Inflammatory macrophage treated with lipopolysaccharide for 1 hour (primary cell): ENCODE results near the gene FOXN3.

Experiments used
- DNase-seq, 2 donors: peaks; one replicate each; pipeline ENCODE4 v3.0.0-alpha.2; 2020 to 2022

FOXN3 gene

GRCh38 chr14:89357655-89358297 is 59.3 kb downstream of the FOXN3 start:
- peak; percentile 67 to 81 for DNase-seq

GRCh38 chr14:89356927-89357326 is 60.1 kb downstream of the FOXN3 start:
- no peak for DNase-seq

- DNase-seq = no peak
These were observed 60.5 kb downstream of the FOXN3 start for GRCh38 chr14:89356496-89356895.

- no peak for DNase-seq
These were observed 63.3 kb downstream of the FOXN3 start for GRCh38 chr14:89353766-89354113.

- no peak for DNase-seq
These were observed 63.9 kb downstream of the FOXN3 start for GRCh38 chr14:89352976-89353765.

- DNase-seq = no peak
These were observed 65.3 kb downstream of the FOXN3 start for GRCh38 chr14:89351516-89352404.

- no peak for DNase-seq
These were observed 65.9 kb downstream of the FOXN3 start for GRCh38 chr14:89351221-89351515.

- no peak for DNase-seq
These were observed 66.9 kb downstream of the FOXN3 start for GRCh38 chr14:89350152-89350551.

GRCh38 chr14:89349171-89350008 is 67.6 kb downstream of the FOXN3 start:
- no peak for DNase-seq

GRCh38 chr14:89348722-89349121 is 68.3 kb downstream of the FOXN3 start:
- no peak for DNase-seq

GRCh38 chr14:89347885-89348284 is 69.1 kb downstream of the FOXN3 start:
- no peak for DNase-seq

- DNase-seq = no peak
These were observed 72.1 kb downstream of the FOXN3 start for GRCh38 chr14:89344920-89345254.

GRCh38 chr14:89343356-89343755 is 73.7 kb downstream of the FOXN3 start:
- no peak for DNase-seq

- no peak for DNase-seq
These were observed 75.0 kb downstream of the FOXN3 start for GRCh38 chr14:89342049-89342448.

GRCh38 chr14:89340200-89341181 is 76.5 kb downstream of the FOXN3 start:
- no peak for DNase-seq

- no peak for DNase-seq
These were observed 77.5 kb downstream of the FOXN3 start for GRCh38 chr14:89339579-89339978.

- no peak for DNase-seq
These were observed 77.9 kb downstream of the FOXN3 start for GRCh38 chr14:89339158-89339557.

GRCh38 chr14:89336338-89336737 is 80.7 kb downstream of the FOXN3 start:
- no peak for DNase-seq

- DNase-seq = no peak
These were observed 85.0 kb downstream of the FOXN3 start for GRCh38 chr14:89332031-89332430.

- DNase-seq = peak in 1 of 2 donors; percentile 31
These were observed 85.6 kb downstream of the FOXN3 start for GRCh38 chr14:89331398-89331797.

GRCh38 chr14:89330236-89331002 is 86.6 kb downstream of the FOXN3 start:
- DNase-seq = peak in 1 of 2 donors; percentile 64
